Endodermal cell (in vitro differentiated cells): Measurements from ENCODE around the gene CCRL2. TPM values are rescaled to one million over a fixed set of nuclear protein-coding genes. Genes with fewer than 3 reads are reported as not detected.
"Not testable (repeated sequence)": the region's sequence is repeated elsewhere in the genome, so short reads cannot be mapped to it uniquely, and the experiment has no call there.

Experiments used
- DNase-seq: peaks from one replicate; pipeline ENCODE4 v3.0.0-alpha.2; 2017
- H3K27ac ChIP-seq: 2 replicates; pipeline ENCODE4 v1.5.1; 2013; ENCODE audit warnings: mild to moderate bottlenecking, low read depth, low read length, moderate library complexity
- H3K27me3 ChIP-seq: 2 replicates; pipeline ENCODE4 v1.6.1; 2013; ENCODE audit warnings: mild to moderate bottlenecking, low read length, moderate library complexity; ENCODE audit not compliant: insufficient read depth, control insufficient read depth, poor library complexity, severe bottlenecking
- H3K36me3 ChIP-seq: 2 replicates; pipeline ENCODE4 v1.7.0; 2013; ENCODE audit warnings: mild to moderate bottlenecking, low read length, moderate library complexity; ENCODE audit not compliant: control insufficient read depth, insufficient read depth
- H3K4me1 ChIP-seq: one replicate; pipeline ENCODE4 v1.7.0; 2013; ENCODE audit warnings: low read length; ENCODE audit not compliant: control insufficient read depth, insufficient read depth
- H3K4me3 ChIP-seq: 2 replicates; pipeline ENCODE4 v1.5.1; 2013; ENCODE audit warnings: mild to moderate bottlenecking, low read length, moderate library complexity
- H3K9ac ChIP-seq: 2 replicates; pipeline ENCODE4 v1.6.1; 2013; ENCODE audit warnings: mild to moderate bottlenecking, low read length, moderate library complexity; ENCODE audit not compliant: poor library complexity, severe bottlenecking; ENCODE audit errors: extremely low read depth
- H3K9me3 ChIP-seq: 2 replicates; pipeline ENCODE4 v1.6.1; 2013; ENCODE audit warnings: mild to moderate bottlenecking, low read length, moderate library complexity; ENCODE audit not compliant: control insufficient read depth
- H3K27ac Mint-ChIP-seq: 2 replicates; pipeline ENCODE4 v1.8.0; 2020; ENCODE audit warnings: mixed read lengths
- H3K27me3 Mint-ChIP-seq: 2 replicates; pipeline ENCODE4 v1.8.0; 2021; ENCODE audit warnings: mild to moderate bottlenecking, mixed read lengths; ENCODE audit not compliant: insufficient read depth
- H3K36me3 Mint-ChIP-seq: 2 replicates; pipeline ENCODE4 v1.8.0; 2020; ENCODE audit warnings: low read depth, mixed read lengths
- H3K4me1 Mint-ChIP-seq: 2 replicates; pipeline ENCODE4 v1.8.0; 2020; ENCODE audit warnings: mixed read lengths
- H3K4me3 Mint-ChIP-seq: 2 replicates; pipeline ENCODE4 v1.8.0; 2020; ENCODE audit warnings: mild to moderate bottlenecking, moderate library complexity, mixed read lengths
- H3K9me3 Mint-ChIP-seq: 2 replicates; pipeline ENCODE4 v1.8.0; 2020; ENCODE audit warnings: mild to moderate bottlenecking, mixed read lengths
- CTCF ChIP-seq: fragments of 200-600 bp; sonication (generic); conservative IDR thresholded peaks from 2 replicates; pipeline ENCODE4 v1.5.0; 2021; ENCODE audit warnings: antibody characterized with exemption, mild to moderate bottlenecking
- WGBS, 2 experiments: methylation state at CpG; one replicate each; pipeline versions ENCODE4 v1.1.5 to v1.1.7; 2013; ENCODE audit warnings: missing lambda C conversion rate in 2 of 2, mixed read lengths in 1 of 2; ENCODE audit not compliant: insufficient coverage in 1 of 2, insufficient read length in 1 of 2; 5-methylcytosine and 5-hydroxymethylcytosine counted together
- total RNA-seq, 2 donors: library from RNA; stranded (reverse); fragmentation: NEBNext Ultra II Directional in 1 of 2; extraction: Animal tissue kit (Norgen Biotek cat#: 25700) in 1 of 2; gene quantifications; 2 replicates in 1 of 2; 3 replicates in 1 of 2; pipeline ENCODE4 v1.2.1, GENCODE V29; 2021

Gene CCRL2
- total RNA-seq, 2 donors from 2014 or later = not detected

DNA sequence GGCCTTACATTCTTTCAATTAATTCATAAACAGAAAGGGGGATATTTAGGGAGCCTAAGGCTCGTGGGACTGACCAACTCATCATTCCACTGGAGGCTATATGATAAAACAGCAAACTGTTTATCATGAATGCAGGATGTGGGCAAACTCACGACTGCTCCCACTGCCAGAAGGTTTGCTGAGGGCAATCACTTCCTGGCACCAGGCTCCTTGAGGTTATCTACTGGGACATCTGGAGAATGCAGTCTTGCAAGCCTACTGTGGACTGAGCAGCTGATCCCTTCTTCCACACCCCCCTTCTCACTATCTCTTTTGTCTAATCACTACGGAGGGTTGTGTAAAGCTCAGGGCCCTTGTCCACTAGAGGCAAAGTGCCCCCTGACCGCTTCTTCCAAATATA, 26.1 kb downstream of the CCRL2 start:
- H3K36me3 Mint-ChIP-seq, H3K36me3 ChIP-seq, H3K27ac ChIP-seq, H3K4me3 Mint-ChIP-seq, H3K27me3 Mint-ChIP-seq, DNase-seq, H3K4me1 ChIP-seq, H3K27me3 ChIP-seq, H3K27ac Mint-ChIP-seq, H3K9ac ChIP-seq, H3K4me1 Mint-ChIP-seq, H3K4me3 ChIP-seq: not testable (repeated sequence)
- H3K9me3 Mint-ChIP-seq = peaks cover 32% of the 10 kb centered on the region
- peaks cover 25% of the 10 kb centered on the region for H3K9me3 ChIP-seq
- 93 to 95% methylated on average over 2 to 4 of the region's 4 CpGs for WGBS, 2 experiments

DNA sequence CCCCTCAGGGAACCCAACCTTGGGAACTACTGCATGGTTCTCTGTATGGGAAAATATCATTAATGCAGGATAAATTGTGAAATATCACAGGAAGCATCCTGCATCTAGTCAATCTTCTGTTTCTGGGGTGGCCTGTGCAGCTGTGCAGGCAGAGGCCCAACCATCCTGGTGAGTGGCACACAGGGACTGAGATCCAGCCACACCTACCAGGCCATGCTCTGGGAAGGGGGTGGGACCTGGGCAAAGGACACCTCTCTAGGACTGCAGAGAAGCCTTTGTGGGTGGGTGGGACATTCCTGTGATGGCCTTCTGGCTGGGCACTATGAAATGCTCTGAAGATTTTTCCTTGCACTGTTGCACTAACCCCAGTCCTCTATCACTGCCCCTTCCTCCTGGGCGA, 26.8 kb downstream of the CCRL2 start:
- 100% methylated on average over 1 of the region's 1 CpG; no CpG with 5 or more reads in 1 of the 2 experiments for WGBS, 2 experiments
- H3K36me3 ChIP-seq = no peaks in the 10 kb centered on the region
- peaks cover 2% of the 10 kb centered on the region for H3K27me3 Mint-ChIP-seq

GRCh38 chr3:46435081-46435726, 28.1 kb downstream of the CCRL2 start:
- H3K36me3 Mint-ChIP-seq = no peaks in the 10 kb centered on the region
- Histone ChIP-seq H3K4me1 (no peaks in the 10 kb centered on the region), H3K36me3 (no peaks in the 10 kb centered on the region), H3K4me3 (no peak overlapping the region), H3K9me3 (peaks cover 25% of the 10 kb centered on the region), H3K9ac (no peak overlapping the region), H3K27me3 (no peaks in the 10 kb centered on the region), H3K27ac (no peak overlapping the region)
- H3K4me3 Mint-ChIP-seq = no peak overlapping the region
- H3K4me1 Mint-ChIP-seq = no peaks in the 10 kb centered on the region
- H3K27ac Mint-ChIP-seq = no peak overlapping the region
- 88 to 93% methylated on average over 2 to 3 of the region's 3 CpGs for WGBS, 2 experiments
- DNase-seq = no peak
- peaks cover 2% of the 10 kb centered on the region for H3K27me3 Mint-ChIP-seq
- H3K9me3 Mint-ChIP-seq = peaks cover 32% of the 10 kb centered on the region
- TF ChIP-seq CTCF = no peak

More for the DNA sequence above, 26.8 kb downstream of the CCRL2 start:
- Mint-ChIP-seq H3K36me3 (no peaks in the 10 kb centered on the region), H3K4me1 (no peaks in the 10 kb centered on the region), H3K4me3 (no peak overlapping the region), H3K9me3 (peaks cover 32% of the 10 kb centered on the region), H3K27ac (no peak overlapping the region)
- no peak overlapping the region for H3K27ac ChIP-seq
- TF ChIP-seq CTCF = no peak
- DNase-seq = no peak
- no peaks in the 10 kb centered on the region for H3K4me1 ChIP-seq
- H3K9ac ChIP-seq = no peak overlapping the region
- H3K4me3 ChIP-seq = no peak overlapping the region
- no peaks in the 10 kb centered on the region for H3K27me3 ChIP-seq
- peaks cover 25% of the 10 kb centered on the region for H3K9me3 ChIP-seq

GRCh38 chr3:46438831-46439230, 31.8 kb downstream of the CCRL2 start:
- Histone ChIP-seq H3K27ac (no peak overlapping the region), H3K4me1 (no peaks in the 10 kb centered on the region), H3K9me3 (no peaks in the 10 kb centered on the region), H3K36me3 (no peaks in the 10 kb centered on the region), H3K4me3 (no peak overlapping the region), H3K27me3 (no peaks in the 10 kb centered on the region), H3K9ac (no peak overlapping the region)
- Mint-ChIP-seq H3K36me3 (no peaks in the 10 kb centered on the region), H3K9me3 (peaks cover under 1% of the 10 kb centered on the region), H3K27ac (no peak overlapping the region), H3K4me3 (no peak overlapping the region), H3K27me3 (no peaks in the 10 kb centered on the region), H3K4me1 (peaks cover 4% of the 10 kb centered on the region)
- no peak for TF ChIP-seq CTCF
- no peak for DNase-seq
- 90 to 100% methylated on average over 3 of the region's 3 CpGs for WGBS, 2 experiments
